ENCODE measurements around the gene NIFK.

Gene NIFK

DNA sequence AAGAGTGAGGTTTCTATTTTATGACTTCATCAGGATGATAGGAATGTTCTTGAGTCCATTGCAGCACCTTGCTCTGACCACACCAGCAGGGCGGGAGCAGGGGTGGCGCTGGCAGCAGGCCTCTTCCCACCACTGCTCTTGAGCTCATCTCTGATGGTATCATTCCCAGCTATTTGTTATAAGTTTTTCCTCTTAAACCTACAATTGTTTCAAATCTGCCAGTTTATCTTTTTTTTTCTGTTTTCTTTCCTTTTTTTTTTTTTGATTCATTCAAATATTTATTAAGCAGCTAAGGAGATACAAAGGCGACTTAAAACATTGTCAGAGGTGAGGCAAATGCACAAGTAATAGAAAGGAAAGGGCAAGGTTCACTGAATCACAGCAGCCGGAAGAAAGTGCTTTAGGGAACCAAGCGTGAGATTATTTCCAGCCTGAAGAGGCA, 28.7 kb downstream of the NIFK start:
- H3K4me1 ChIP-seq (ENCODE audit: control insufficient read depth, insufficient read depth, low read length): peaks cover 8% of the 10 kb centered on the region
- ChIA-PET POLR2A (interaction anchor here (0.7 kb wide), 1 partner anchor 58 kb away, joined by 3 read pairs; no protein-coding TSS in a partner anchor), CTCF (interaction anchor here (1.0 kb wide), 2 partner anchors 9 to 176 kb away, joined by 3 to 4 read pairs; no protein-coding TSS in a partner anchor)
- H3K4me3 ChIP-seq (ENCODE audit: low read depth, low read length): no peak overlapping the region
- no peak for TF ChIP-seq BCL11A (tag by site-specific recombination; IDR thresholded peaks at IDR 0.05; ENCODE audit: low read depth)
- TF ChIP-seq ZBTB48 (tag by site-specific recombination; IDR thresholded peaks at IDR 0.05): no peak
- TF ChIP-seq, protein P1, sequence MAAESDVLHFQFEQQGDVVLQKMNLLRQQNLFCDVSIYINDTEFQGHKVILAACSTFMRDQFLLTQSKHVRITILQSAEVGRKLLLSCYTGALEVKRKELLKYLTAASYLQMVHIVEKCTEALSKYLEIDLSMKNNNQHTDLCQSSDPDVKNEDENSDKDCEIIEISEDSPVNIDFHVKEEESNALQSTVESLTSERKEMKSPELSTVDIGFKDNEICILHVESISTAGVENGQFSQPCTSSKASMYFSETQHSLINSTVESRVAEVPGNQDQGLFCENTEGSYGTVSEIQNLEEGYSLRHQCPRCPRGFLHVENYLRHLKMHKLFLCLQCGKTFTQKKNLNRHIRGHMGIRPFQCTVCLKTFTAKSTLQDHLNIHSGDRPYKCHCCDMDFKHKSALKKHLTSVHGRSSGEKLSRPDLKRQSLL (tag by site-specific recombination; IDR thresholded peaks at IDR 0.05): 0 out of 2 replicates have a peak, but pooled peaks have one; percentile 15
- TF ChIP-seq YY2 (tag by site-specific recombination; IDR thresholded peaks at IDR 0.05): no peak
- no peaks in the 10 kb centered on the region for H3K9me3 ChIP-seq (ENCODE audit: control insufficient read depth, insufficient read depth, low read depth, low read length)
- no peak overlapping the region for H3K27ac ChIP-seq (ENCODE audit: extremely low read depth, low read depth, low read length)
- H3K36me3 ChIP-seq (ENCODE audit: control insufficient read depth in 2 of 2, insufficient read depth in 1 of 2, low read length in 2 of 2): no peaks in the 10 kb centered on the region

DNA sequence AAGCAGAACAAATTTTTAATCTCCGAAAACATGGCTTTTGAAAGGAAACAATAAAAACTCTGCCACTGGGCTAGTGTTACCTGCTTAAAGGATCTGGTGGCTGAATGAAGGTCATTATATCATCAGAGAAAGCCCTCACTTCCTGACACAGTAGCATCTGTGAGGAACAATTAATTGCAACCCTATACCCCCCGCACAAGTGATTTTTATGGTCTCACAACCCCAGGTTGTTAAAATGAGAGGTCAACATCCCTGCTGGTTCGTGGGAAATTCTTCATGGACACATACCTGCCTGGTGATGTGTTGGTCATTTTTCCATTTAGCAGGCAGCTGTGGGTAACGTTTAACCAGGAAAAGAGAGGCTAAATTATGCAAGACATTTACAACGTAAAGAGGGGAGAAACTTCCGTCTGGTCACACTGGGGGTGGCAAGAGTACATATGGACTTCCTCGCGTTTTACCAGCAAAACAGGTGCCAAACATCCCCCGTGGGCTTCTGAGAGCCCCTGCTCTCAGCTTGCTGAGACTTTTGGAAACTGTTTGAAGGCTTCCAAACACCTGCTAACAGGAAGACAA, 29.2 kb downstream of the NIFK start:
- Histone ChIP-seq H3K4me1 (ENCODE audit: control insufficient read depth, insufficient read depth, low read length) (peaks cover 8% of the 10 kb centered on the region), H3K9me3 (ENCODE audit: control insufficient read depth, insufficient read depth, low read depth, low read length) (no peaks in the 10 kb centered on the region), H3K27ac (ENCODE audit: extremely low read depth, low read depth, low read length) (no peak overlapping the region), H3K36me3 (ENCODE audit: control insufficient read depth in 2 of 2, insufficient read depth in 1 of 2, low read length in 2 of 2) (no peaks in the 10 kb centered on the region), H3K4me3 (ENCODE audit: low read depth, low read length) (no peak overlapping the region)
- POLR2A ChIA-PET: interaction anchor here (0.7 kb wide), 1 partner anchor 57 kb away, joined by 3 read pairs; no protein-coding TSS in a partner anchor
- CTCF ChIA-PET: interaction anchor here (1.0 kb wide), 2 partner anchors 8 to 175 kb away, joined by 3 to 4 read pairs; no protein-coding TSS in a partner anchor
- TF ChIP-seq SP7 (tag by site-specific recombination; IDR thresholded peaks at IDR 0.05) (peak; percentile 81), ZNF24 (tag by site-specific recombination; IDR thresholded peaks at IDR 0.05) (peak; percentile 82), ZFP69B (tag by site-specific recombination; IDR thresholded peaks at IDR 0.05) (no peak), HOXA7 (CRISPR knock-in tag; IDR thresholded peaks at IDR 0.05; ENCODE audit: borderline replicate concordance) (no peak), ZNF501 (tag by site-specific recombination; IDR thresholded peaks at IDR 0.05) (peak; percentile 54; the same call in 1 of the 2 replicates), MZF1 (tag by site-specific recombination; IDR thresholded peaks at IDR 0.05; ENCODE audit: borderline replicate concordance) (no peak), OSR2 (tag by site-specific recombination; IDR thresholded peaks at IDR 0.05) (peak; percentile 84)
- TF ChIP-seq, protein P2, sequence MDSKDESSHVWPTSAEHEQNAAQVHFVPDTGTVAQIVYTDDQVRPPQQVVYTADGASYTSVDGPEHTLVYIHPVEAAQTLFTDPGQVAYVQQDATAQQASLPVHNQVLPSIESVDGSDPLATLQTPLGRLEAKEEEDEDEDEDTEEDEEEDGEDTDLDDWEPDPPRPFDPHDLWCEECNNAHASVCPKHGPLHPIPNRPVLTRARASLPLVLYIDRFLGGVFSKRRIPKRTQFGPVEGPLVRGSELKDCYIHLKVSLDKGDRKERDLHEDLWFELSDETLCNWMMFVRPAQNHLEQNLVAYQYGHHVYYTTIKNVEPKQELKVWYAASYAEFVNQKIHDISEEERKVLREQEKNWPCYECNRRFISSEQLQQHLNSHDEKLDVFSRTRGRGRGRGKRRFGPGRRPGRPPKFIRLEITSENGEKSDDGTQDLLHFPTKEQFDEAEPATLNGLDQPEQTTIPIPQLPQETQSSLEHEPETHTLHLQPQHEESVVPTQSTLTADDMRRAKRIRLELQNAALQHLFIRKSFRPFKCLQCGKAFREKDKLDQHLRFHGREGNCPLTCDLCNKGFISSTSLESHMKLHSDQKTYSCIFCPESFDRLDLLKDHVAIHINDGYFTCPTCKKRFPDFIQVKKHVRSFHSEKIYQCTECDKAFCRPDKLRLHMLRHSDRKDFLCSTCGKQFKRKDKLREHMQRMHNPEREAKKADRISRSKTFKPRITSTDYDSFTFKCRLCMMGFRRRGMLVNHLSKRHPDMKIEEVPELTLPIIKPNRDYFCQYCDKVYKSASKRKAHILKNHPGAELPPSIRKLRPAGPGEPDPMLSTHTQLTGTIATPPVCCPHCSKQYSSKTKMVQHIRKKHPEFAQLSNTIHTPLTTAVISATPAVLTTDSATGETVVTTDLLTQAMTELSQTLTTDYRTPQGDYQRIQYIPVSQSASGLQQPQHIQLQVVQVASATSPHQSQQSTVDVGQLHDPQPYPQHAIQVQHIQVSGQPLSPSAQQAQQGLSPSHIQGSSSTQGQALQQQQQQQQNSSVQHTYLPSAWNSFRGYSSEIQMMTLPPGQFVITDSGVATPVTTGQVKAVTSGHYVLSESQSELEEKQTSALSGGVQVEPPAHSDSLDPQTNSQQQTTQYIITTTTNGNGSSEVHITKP (tag by site-specific recombination; IDR thresholded peaks at IDR 0.05): peak; percentile 25
- TF ChIP-seq, protein P3, sequence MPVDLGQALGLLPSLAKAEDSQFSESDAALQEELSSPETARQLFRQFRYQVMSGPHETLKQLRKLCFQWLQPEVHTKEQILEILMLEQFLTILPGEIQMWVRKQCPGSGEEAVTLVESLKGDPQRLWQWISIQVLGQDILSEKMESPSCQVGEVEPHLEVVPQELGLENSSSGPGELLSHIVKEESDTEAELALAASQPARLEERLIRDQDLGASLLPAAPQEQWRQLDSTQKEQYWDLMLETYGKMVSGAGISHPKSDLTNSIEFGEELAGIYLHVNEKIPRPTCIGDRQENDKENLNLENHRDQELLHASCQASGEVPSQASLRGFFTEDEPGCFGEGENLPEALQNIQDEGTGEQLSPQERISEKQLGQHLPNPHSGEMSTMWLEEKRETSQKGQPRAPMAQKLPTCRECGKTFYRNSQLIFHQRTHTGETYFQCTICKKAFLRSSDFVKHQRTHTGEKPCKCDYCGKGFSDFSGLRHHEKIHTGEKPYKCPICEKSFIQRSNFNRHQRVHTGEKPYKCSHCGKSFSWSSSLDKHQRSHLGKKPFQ (tag by site-specific recombination; IDR thresholded peaks at IDR 0.05): peak; percentile 8; the same call in 1 of the 2 replicates
- TF ChIP-seq, protein P4, sequence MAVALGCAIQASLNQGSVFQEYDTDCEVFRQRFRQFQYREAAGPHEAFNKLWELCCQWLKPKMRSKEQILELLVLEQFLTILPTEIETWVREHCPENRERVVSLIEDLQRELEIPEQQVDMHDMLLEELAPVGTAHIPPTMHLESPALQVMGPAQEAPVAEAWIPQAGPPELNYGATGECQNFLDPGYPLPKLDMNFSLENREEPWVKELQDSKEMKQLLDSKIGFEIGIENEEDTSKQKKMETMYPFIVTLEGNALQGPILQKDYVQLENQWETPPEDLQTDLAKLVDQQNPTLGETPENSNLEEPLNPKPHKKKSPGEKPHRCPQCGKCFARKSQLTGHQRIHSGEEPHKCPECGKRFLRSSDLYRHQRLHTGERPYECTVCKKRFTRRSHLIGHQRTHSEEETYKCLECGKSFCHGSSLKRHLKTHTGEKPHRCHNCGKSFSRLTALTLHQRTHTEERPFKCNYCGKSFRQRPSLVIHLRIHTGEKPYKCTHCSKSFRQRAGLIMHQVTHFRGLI (tag by site-specific recombination; IDR thresholded peaks at IDR 0.05): 0 out of 2 replicates have a peak, but pooled peaks have one; percentile 12
- TF ChIP-seq, protein P5, sequence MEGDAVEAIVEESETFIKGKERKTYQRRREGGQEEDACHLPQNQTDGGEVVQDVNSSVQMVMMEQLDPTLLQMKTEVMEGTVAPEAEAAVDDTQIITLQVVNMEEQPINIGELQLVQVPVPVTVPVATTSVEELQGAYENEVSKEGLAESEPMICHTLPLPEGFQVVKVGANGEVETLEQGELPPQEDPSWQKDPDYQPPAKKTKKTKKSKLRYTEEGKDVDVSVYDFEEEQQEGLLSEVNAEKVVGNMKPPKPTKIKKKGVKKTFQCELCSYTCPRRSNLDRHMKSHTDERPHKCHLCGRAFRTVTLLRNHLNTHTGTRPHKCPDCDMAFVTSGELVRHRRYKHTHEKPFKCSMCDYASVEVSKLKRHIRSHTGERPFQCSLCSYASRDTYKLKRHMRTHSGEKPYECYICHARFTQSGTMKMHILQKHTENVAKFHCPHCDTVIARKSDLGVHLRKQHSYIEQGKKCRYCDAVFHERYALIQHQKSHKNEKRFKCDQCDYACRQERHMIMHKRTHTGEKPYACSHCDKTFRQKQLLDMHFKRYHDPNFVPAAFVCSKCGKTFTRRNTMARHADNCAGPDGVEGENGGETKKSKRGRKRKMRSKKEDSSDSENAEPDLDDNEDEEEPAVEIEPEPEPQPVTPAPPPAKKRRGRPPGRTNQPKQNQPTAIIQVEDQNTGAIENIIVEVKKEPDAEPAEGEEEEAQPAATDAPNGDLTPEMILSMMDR (tag by site-specific recombination; IDR thresholded peaks at IDR 0.05): no peak
- TF ChIP-seq, protein P6, sequence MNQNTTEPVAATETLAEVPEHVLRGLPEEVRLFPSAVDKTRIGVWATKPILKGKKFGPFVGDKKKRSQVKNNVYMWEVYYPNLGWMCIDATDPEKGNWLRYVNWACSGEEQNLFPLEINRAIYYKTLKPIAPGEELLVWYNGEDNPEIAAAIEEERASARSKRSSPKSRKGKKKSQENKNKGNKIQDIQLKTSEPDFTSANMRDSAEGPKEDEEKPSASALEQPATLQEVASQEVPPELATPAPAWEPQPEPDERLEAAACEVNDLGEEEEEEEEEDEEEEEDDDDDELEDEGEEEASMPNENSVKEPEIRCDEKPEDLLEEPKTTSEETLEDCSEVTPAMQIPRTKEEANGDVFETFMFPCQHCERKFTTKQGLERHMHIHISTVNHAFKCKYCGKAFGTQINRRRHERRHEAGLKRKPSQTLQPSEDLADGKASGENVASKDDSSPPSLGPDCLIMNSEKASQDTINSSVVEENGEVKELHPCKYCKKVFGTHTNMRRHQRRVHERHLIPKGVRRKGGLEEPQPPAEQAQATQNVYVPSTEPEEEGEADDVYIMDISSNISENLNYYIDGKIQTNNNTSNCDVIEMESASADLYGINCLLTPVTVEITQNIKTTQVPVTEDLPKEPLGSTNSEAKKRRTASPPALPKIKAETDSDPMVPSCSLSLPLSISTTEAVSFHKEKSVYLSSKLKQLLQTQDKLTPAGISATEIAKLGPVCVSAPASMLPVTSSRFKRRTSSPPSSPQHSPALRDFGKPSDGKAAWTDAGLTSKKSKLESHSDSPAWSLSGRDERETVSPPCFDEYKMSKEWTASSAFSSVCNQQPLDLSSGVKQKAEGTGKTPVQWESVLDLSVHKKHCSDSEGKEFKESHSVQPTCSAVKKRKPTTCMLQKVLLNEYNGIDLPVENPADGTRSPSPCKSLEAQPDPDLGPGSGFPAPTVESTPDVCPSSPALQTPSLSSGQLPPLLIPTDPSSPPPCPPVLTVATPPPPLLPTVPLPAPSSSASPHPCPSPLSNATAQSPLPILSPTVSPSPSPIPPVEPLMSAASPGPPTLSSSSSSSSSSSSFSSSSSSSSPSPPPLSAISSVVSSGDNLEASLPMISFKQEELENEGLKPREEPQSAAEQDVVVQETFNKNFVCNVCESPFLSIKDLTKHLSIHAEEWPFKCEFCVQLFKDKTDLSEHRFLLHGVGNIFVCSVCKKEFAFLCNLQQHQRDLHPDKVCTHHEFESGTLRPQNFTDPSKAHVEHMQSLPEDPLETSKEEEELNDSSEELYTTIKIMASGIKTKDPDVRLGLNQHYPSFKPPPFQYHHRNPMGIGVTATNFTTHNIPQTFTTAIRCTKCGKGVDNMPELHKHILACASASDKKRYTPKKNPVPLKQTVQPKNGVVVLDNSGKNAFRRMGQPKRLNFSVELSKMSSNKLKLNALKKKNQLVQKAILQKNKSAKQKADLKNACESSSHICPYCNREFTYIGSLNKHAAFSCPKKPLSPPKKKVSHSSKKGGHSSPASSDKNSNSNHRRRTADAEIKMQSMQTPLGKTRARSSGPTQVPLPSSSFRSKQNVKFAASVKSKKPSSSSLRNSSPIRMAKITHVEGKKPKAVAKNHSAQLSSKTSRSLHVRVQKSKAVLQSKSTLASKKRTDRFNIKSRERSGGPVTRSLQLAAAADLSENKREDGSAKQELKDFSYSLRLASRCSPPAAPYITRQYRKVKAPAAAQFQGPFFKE (tag by site-specific recombination; IDR thresholded peaks at IDR 0.05; ENCODE audit: borderline replicate concordance): no peak

Data from HEK293 (cell line).